GM12801 (cell line): ENCODE measurements around the gene PTPRN2.

Source experiments
- CTCF ChIP-seq: IDR thresholded peaks from one replicate; pipeline ENCODE4 v1.5.1; 2011; ENCODE audit warnings: control low read depth; ENCODE audit not compliant: insufficient read length; ENCODE audit errors: extremely low read depth

PTPRN2 gene

GRCh38 chr7:158299607-158300006 lies 288.0 kb downstream of the PTPRN2 start:
- no peak for TF ChIP-seq CTCF

- no peak for TF ChIP-seq CTCF
Measured at GRCh38 chr7:158296798-158297104, 290.9 kb downstream of the PTPRN2 start.

- no peak for TF ChIP-seq CTCF
Measured at GRCh38 chr7:158295966-158296797, 291.4 kb downstream of the PTPRN2 start.

- no peak for TF ChIP-seq CTCF
Measured at GRCh38 chr7:158292948-158293347, 294.7 kb downstream of the PTPRN2 start.

GRCh38 chr7:158291998-158292397 lies 295.6 kb downstream of the PTPRN2 start:
- TF ChIP-seq CTCF: no peak

- no peak for TF ChIP-seq CTCF
Measured at GRCh38 chr7:158289761-158290523, 297.7 kb downstream of the PTPRN2 start.

- TF ChIP-seq CTCF: no peak
Measured at GRCh38 chr7:158289231-158289630, 298.4 kb downstream of the PTPRN2 start.
